ENCODE data around the gene SMIM11.
"Not testable (repeated sequence)": the region's sequence is repeated elsewhere in the genome, so short reads cannot be mapped to it uniquely, and the experiment has no call there.

The SMIM11 gene

GRCh38 chr21:34427339-34427738, 52.0 kb downstream of the SMIM11 start:
- not testable (repeated sequence) for DNase-seq

- not testable (repeated sequence) for DNase-seq
Measured at GRCh38 chr21:34428441-34428840, 53.1 kb downstream of the SMIM11 start.

- DNase-seq = not testable (repeated sequence)
Measured at GRCh38 chr21:34429710-34430109, 54.4 kb downstream of the SMIM11 start.

Measured in DMS 273 treated with DMSO at 0.1 percent for 48 hours (cell line).